Measurements from ENCODE around the gene RNF151. TPM values are rescaled to one million over a fixed set of nuclear protein-coding genes. Genes with fewer than 3 reads are reported as not detected.

Gene RNF151
- total and polyA plus RNA-seq, 2 of the 13 experiments (the other 11 are each of a cell fraction or from before 2014, with no cell fraction given), result not detected

DNA sequence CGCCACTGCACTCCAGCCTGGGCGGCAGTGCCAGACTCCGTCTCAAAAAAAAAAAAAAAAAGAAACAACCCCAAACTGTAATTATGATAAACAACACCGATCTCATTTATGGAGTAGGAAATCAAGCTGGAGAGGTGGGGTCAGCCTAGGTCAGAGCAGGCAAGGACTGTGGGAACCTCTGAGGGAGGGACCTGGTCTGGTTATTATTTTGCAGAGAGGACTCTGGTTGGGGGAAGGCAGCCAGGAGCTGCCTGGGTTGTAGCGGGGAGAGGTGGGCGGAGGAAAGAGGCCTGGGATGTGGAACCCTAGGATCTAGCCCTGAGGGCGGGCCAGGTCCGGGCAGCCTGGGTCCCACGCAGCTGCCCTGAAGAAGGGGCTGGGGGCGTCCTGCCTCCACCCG is 37.6 kb upstream of the RNF151 start (continued):
- TF ChIP-seq HOXA7 (CRISPR knock-in tag; IDR thresholded peaks at IDR 0.05) (no peak), FOXK2 (IDR thresholded peaks at IDR 0.05) (no peak), U2AF2 (IDR thresholded peaks at IDR 0.05; ENCODE audit: low read depth, low read length) (no peak), ZKSCAN5 (CRISPR knock-in tag; IDR thresholded peaks at IDR 0.05) (no peak), NCOR1 (IDR thresholded peaks at IDR 0.05; ENCODE audit: borderline replicate concordance, low read length) (no peak), GTF2F1 (IDR thresholded peaks at IDR 0.05; ENCODE audit: low read length) (no peak), ZNF414 (CRISPR knock-in tag; IDR thresholded peaks at IDR 0.05) (no peak), PRMT3 (CRISPR knock-in tag; IDR thresholded peaks at IDR 0.05; ENCODE audit: borderline replicate concordance, low read depth) (no peak), ZNF160 (CRISPR knock-in tag; IDR thresholded peaks at IDR 0.05) (no peak), ZSCAN21 (CRISPR knock-in tag; IDR thresholded peaks at IDR 0.05; ENCODE audit: borderline replicate concordance) (no peak), NFIC (IDR thresholded peaks at IDR 0.05; ENCODE audit: low read length) (no peak), ZNF552 (CRISPR knock-in tag; IDR thresholded peaks at IDR 0.05; ENCODE audit: borderline replicate concordance) (no peak), RBM39 (IDR thresholded peaks at IDR 0.05; ENCODE audit: low read depth, low read length, poor library complexity, severe bottlenecking) (no peak), TFE3 (CRISPR knock-in tag; IDR thresholded peaks at IDR 0.05) (no peak), GFI1 (CRISPR knock-in tag; IDR thresholded peaks at IDR 0.05; ENCODE audit: borderline replicate concordance) (0 out of 2 replicates have a peak, but pooled peaks have one; percentile 25), ZNF121 (CRISPR knock-in tag; IDR thresholded peaks at IDR 0.05) (no peak), ZNF557 (CRISPR knock-in tag; IDR thresholded peaks at IDR 0.05) (no peak), ISL2 (CRISPR knock-in tag; IDR thresholded peaks at IDR 0.05) (no peak), TARDBP (CRISPR knock-in tag; IDR thresholded peaks at IDR 0.05) (no peak), BRD4 (CRISPR knock-in tag; IDR thresholded peaks at IDR 0.05) (no peak), LCORL (IDR thresholded peaks at IDR 0.05) (no peak), LCORL (CRISPR knock-in tag; IDR thresholded peaks at IDR 0.05) (no peak), KLF13 (CRISPR knock-in tag; IDR thresholded peaks at IDR 0.05) (no peak), EEA1 (CRISPR knock-in tag; IDR thresholded peaks at IDR 0.05; ENCODE audit: borderline replicate concordance) (no peak), AKAP8 (CRISPR knock-in tag; IDR thresholded peaks at IDR 0.05) (no peak), ZNF605 (CRISPR knock-in tag; IDR thresholded peaks at IDR 0.05) (0 out of 2 replicates have a peak, but pooled peaks have one; percentile 19), FOXJ3 (CRISPR knock-in tag; IDR thresholded peaks at IDR 0.05; ENCODE audit: borderline replicate concordance) (no peak), ZBTB37 (CRISPR knock-in tag; IDR thresholded peaks at IDR 0.05) (no peak)
- TF ChIP-seq, protein P1, sequence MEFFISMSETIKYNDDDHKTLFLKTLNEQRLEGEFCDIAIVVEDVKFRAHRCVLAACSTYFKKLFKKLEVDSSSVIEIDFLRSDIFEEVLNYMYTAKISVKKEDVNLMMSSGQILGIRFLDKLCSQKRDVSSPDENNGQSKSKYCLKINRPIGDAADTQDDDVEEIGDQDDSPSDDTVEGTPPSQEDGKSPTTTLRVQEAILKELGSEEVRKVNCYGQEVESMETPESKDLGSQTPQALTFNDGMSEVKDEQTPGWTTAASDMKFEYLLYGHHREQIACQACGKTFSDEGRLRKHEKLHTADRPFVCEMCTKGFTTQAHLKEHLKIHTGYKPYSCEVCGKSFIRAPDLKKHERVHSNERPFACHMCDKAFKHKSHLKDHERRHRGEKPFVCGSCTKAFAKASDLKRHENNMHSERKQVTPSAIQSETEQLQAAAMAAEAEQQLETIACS (CRISPR knock-in tag; IDR thresholded peaks at IDR 0.05), result no peak

All from HepG2 (cell line).